CD4-positive, alpha-beta memory T cell (primary cell): Measurements from ENCODE around the gene CXCR4. TPM values are rescaled to one million over a fixed set of nuclear protein-coding genes. Genes with fewer than 3 reads are reported as not detected.

ENCODE experiments used
- CTCF ChIA-PET: fragments of 350-600 bp; sonication (Branson Sonifier 250); formaldehyde crosslinking; loops from one replicate; lab custom pipeline; 2021; ENCODE audit warnings: inconsistent platforms; ENCODE audit not compliant: partially characterized antibody; lab: Charles Lee
- POLR2A ChIA-PET: fragments of 350-600 bp; sonication (Branson Sonifier 250); formaldehyde crosslinking; loops from one replicate; lab custom pipeline; 2021; ENCODE audit not compliant: partially characterized antibody; lab: Charles Lee
- DNase-seq, 5 donors: peaks; one replicate each; pipeline versions ENCODE4 v3.0.0 to v3.0.0-alpha.2; 2020 to 2022; ENCODE audit warnings: mixed read lengths in 1 of 5
- H3K27ac ChIP-seq: one replicate; pipeline ENCODE4 v1.7.0; 2013; ENCODE audit warnings: low read depth, low read length
- H3K27me3 ChIP-seq: 2 replicates; pipeline ENCODE4 v1.7.0; 2013; ENCODE audit warnings: mild to moderate bottlenecking, low read length, moderate library complexity; ENCODE audit not compliant: insufficient read depth
- H3K36me3 ChIP-seq: 2 replicates; pipeline ENCODE4 v1.7.0; 2013; ENCODE audit warnings: mild to moderate bottlenecking, low read length, moderate library complexity; ENCODE audit not compliant: insufficient read depth
- H3K4me1 ChIP-seq: 2 replicates; pipeline ENCODE4 v1.7.0; 2013; ENCODE audit warnings: mild to moderate bottlenecking, low read length, moderate library complexity; ENCODE audit not compliant: insufficient read depth
- H3K4me3 ChIP-seq, 2 donors: one replicate each; pipeline ENCODE4 v1.7.0; 2013; ENCODE audit warnings: low read length in 2 of 2, mild to moderate bottlenecking in 1 of 2
- H3K9me3 ChIP-seq, 2 donors: one replicate each; pipeline ENCODE4 v1.7.0; 2013; ENCODE audit warnings: low read length in 2 of 2, control low read depth in 1 of 2; ENCODE audit not compliant: control insufficient read depth in 1 of 2
- H3K27ac Mint-ChIP-seq, 7 donors: one replicate each; pipeline ENCODE4 v1.8.0; 2020 to 2021; ENCODE audit warnings: mixed read lengths in 7 of 7, mild to moderate bottlenecking in 6 of 7, inconsistent platforms in 3 of 7, moderate library complexity in 3 of 7
- H3K27me3 Mint-ChIP-seq, 2 donors: one replicate each; pipeline ENCODE4 v1.8.0; 2020 to 2021; ENCODE audit warnings: mixed read lengths in 2 of 2
- H3K36me3 Mint-ChIP-seq, 2 donors: one replicate each; pipeline ENCODE4 v1.8.0; 2020 to 2021; ENCODE audit warnings: mixed read lengths in 2 of 2, inconsistent platforms in 1 of 2, mild to moderate bottlenecking in 1 of 2
- H3K4me1 Mint-ChIP-seq, 4 donors: one replicate each; pipeline ENCODE4 v1.8.0; 2020 to 2021; ENCODE audit warnings: mixed read lengths in 4 of 4, mild to moderate bottlenecking in 1 of 4
- H3K4me3 Mint-ChIP-seq, 8 donors: one replicate each; pipeline ENCODE4 v1.8.0; 2020 to 2021; ENCODE audit warnings: mixed read lengths in 8 of 8, mild to moderate bottlenecking in 7 of 8, moderate library complexity in 6 of 8, inconsistent platforms in 3 of 8
- H3K9me3 Mint-ChIP-seq, 8 donors: one replicate each; pipeline ENCODE4 v1.8.0; 2020 to 2021; ENCODE audit warnings: mixed read lengths in 8 of 8, mild to moderate bottlenecking in 5 of 8, inconsistent platforms in 3 of 8, moderate library complexity in 1 of 8
- intact Hi-C: fragments of 100-400 bp; cut with micrococcal nuclease; formaldehyde crosslinking; loops from one replicate; pipeline ENCODE4 v1.15.1; 2023
- polyA plus RNA-seq, 2 donors: library from polyadenylated mRNA; unstranded; fragments of 300-500 nt; fragmentation: Illumina TruSeq; gene quantifications; one replicate each; pipeline ENCODE4 v1.2.3, GENCODE V29; 2021
- total RNA-seq, 2 experiments: library from RNA; stranded (reverse); gene quantifications; one replicate each; pipeline ENCODE4 v1.2.3, GENCODE V29; 2021

CXCR4 gene
- total and polyA plus RNA-seq, 4 experiments from 2014 or later: 306 to 1,556 (median 338) TPM

- Histone ChIP-seq H3K27me3 (no peaks in the 10 kb centered on the region), H3K4me3 (no peak overlapping the region), H3K4me1 (no peaks in the 10 kb centered on the region), H3K9me3 (no peaks in the 10 kb centered on the region), H3K36me3 (no peaks in the 10 kb centered on the region), H3K27ac (no peak overlapping the region)
- ChIA-PET CTCF (interaction anchor here (0.9 to 1.2 kb wide), 3 partner anchors 10 to 23 kb away, joined by 3 to 5 read pairs (median 3); no protein-coding TSS in a partner anchor), POLR2A (interaction anchor here (1.0 kb wide), 2 partner anchors 11 to 13 kb away, joined by 3 read pairs; no protein-coding TSS in a partner anchor)
- H3K9me3 Mint-ChIP-seq: peaks cover 0 to 4% (median 0%) of the 10 kb centered on the region in 8 donors
- no peak for DNase-seq
- intact Hi-C loops: no loop called here
- H3K27ac Mint-ChIP-seq: peak overlapping the region in 3 of 7 donors; percentile 4 to 42 (median 36)
- peaks cover 6 to 20% (median 12%) of the 10 kb centered on the region in 4 donors for H3K4me1 Mint-ChIP-seq
- no peaks in the 10 kb centered on the region for H3K27me3 Mint-ChIP-seq
- H3K36me3 Mint-ChIP-seq: no peaks in the 10 kb centered on the region
- H3K4me3 Mint-ChIP-seq: no peak overlapping the region
These were observed 31.1 kb upstream of the CXCR4 start for GRCh38 chr2:136149011-136149410.

GRCh38 chr2:136146564-136146963 lies 28.6 kb upstream of the CXCR4 start:
- no peaks in the 10 kb centered on the region for H3K27me3 Mint-ChIP-seq
- no peak for DNase-seq
- H3K4me1 ChIP-seq: peaks cover 10% of the 10 kb centered on the region
- H3K36me3 ChIP-seq: no peaks in the 10 kb centered on the region
- H3K36me3 Mint-ChIP-seq: no peaks in the 10 kb centered on the region
- no peak overlapping the region for H3K4me3 ChIP-seq
- ChIA-PET POLR2A (no interaction called here), CTCF (no interaction called here)
- H3K27me3 ChIP-seq: no peaks in the 10 kb centered on the region
- peaks cover 15 to 30% (median 22%) of the 10 kb centered on the region in 4 donors for H3K4me1 Mint-ChIP-seq
- no peak overlapping the region for H3K4me3 Mint-ChIP-seq
- H3K27ac Mint-ChIP-seq: peak overlapping the region in 2 of 7 donors; percentile 25 to 39
- H3K27ac ChIP-seq: no peak overlapping the region
- peaks cover 0 to 4% (median 0%) of the 10 kb centered on the region in 8 donors for H3K9me3 Mint-ChIP-seq
- intact Hi-C loops: no loop called here
- H3K9me3 ChIP-seq: no peaks in the 10 kb centered on the region

DNA sequence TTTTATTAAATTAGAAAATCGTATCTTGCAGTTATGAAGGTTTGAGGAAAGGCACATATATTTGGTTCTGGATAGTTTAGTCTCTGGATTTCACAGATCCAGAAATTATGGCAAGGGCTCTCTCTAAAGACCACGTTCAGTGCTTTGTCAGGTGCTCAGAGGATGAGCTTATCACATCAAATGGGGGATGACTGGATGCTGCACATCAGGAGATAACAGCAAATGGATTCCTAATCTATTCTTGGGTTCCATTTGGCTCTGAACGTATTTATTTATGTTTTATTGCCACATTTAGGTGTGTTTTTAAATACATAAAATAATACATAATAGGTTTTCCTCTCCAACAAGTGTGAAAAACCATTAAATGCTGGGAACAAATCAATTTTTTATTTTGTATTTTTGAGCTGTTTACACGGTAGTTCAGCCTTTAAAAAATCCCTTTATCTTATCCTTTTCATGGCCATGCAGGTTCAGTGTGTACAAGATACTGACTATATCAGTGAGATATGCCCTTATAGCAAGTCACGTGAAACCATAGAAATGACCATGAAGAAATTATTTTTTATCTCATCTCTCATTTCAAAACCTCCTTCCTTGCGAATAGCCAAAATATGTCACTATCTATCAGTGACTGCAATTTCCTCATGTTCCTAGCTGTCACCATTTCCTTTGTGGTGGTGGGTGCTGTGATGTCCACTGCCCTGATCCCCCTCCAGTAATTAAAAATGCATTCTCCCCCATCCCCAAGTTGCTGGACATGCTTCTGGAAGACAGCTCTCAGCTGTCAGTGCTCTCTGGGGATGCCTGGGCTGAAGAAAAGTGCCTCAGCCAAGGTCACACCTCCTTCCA lies 25.9 kb upstream of the CXCR4 start:
- peaks cover 25 to 47% (median 33%) of the 10 kb centered on the region in 4 donors for H3K4me1 Mint-ChIP-seq

DNA sequence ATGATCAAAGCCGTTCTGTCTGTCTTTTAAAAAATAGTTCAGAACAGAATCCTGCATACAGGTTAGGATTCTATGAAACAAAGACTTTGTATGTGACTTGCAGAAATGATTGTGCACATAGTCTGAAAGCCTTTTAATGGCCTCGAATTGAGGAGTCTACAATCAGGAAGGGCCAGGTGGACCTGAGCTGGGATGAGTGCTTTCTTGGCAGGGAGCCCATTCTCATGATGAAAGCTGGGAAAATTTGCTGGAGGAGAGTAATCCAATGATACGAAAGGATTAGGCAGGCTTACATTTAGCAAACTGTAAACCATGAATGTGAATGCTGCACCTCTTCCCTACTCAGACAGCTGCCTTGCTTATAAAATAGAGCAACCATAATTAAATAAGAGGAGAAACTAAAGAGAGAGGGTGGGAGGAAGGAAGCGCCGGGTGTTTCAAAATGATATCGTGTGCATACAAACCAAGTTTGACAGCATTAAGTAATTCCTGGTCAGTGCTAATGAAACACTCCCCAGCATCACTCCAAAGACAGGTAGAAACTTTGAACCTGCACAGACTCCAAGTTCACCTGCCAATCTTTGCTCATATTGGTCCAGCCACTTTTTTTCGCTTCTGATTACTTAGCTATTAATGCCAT lies 23.7 kb upstream of the CXCR4 start:
- CTCF ChIA-PET: interaction anchor here (0.5 kb wide), 1 partner anchor 180 kb away, joined by 3 read pairs; no protein-coding TSS in a partner anchor
- Mint-ChIP-seq H3K27me3 (no peaks in the 10 kb centered on the region), H3K9me3 (peaks cover 0 to 3% (median 0%) of the 10 kb centered on the region in 8 donors), H3K4me1 (peaks cover 45 to 69% (median 52%) of the 10 kb centered on the region in 4 donors), H3K27ac (peak overlapping the region in 6 of 7 donors; percentile 22 to 99 (median 80)), H3K36me3 (no peaks in the 10 kb centered on the region), H3K4me3 (peak overlapping the region in 3 of 8 donors; percentile 10 to 53 (median 17))
- H3K9me3 ChIP-seq: no peaks in the 10 kb centered on the region
- H3K27ac ChIP-seq: no peak overlapping the region
- no peak for DNase-seq
- H3K27me3 ChIP-seq: no peaks in the 10 kb centered on the region
- no peak overlapping the region for H3K4me3 ChIP-seq
- peaks cover 59% of the 10 kb centered on the region for H3K4me1 ChIP-seq
- POLR2A ChIA-PET: interaction anchor here (0.9 to 1.2 kb wide), 5 partner anchors 12 to 186 kb away, joined by 3 to 6 read pairs (median 3); no protein-coding TSS in a partner anchor
- intact Hi-C loops: no loop called here
- H3K36me3 ChIP-seq: no peaks in the 10 kb centered on the region

More for the DNA sequence above, 25.9 kb upstream of the CXCR4 start:
- Histone ChIP-seq H3K4me3 (no peak overlapping the region), H3K27me3 (no peaks in the 10 kb centered on the region), H3K36me3 (no peaks in the 10 kb centered on the region), H3K27ac (no peak overlapping the region), H3K4me1 (peaks cover 37% of the 10 kb centered on the region), H3K9me3 (no peaks in the 10 kb centered on the region)
- CTCF ChIA-PET: interaction anchor here (1.1 to 1.2 kb wide), 2 partner anchors 13 to 94 kb away, joined by 3 read pairs; no protein-coding TSS in a partner anchor
- H3K36me3 Mint-ChIP-seq: no peaks in the 10 kb centered on the region
- peak overlapping the region in 2 of 7 donors; percentile 22 to 74 for H3K27ac Mint-ChIP-seq
- DNase-seq: no peak
- POLR2A ChIA-PET: interaction anchor here (0.9 to 3.2 kb wide), 6 partner anchors 10 to 215 kb away, joined by 4 to 10 read pairs (median 6); partner anchors contain the start of gene CXCR4
- no peak overlapping the region for H3K4me3 Mint-ChIP-seq
- intact Hi-C loops: no loop called here
- H3K27me3 Mint-ChIP-seq: no peaks in the 10 kb centered on the region
- peaks cover 0 to 4% (median 0%) of the 10 kb centered on the region in 8 donors for H3K9me3 Mint-ChIP-seq

- Histone ChIP-seq H3K4me1 (peaks cover 77% of the 10 kb centered on the region), H3K27ac (peak overlapping the region; percentile 95), H3K9me3 (no peaks in the 10 kb centered on the region), H3K36me3 (no peaks in the 10 kb centered on the region), H3K27me3 (no peaks in the 10 kb centered on the region), H3K4me3 (no peak overlapping the region)
- CTCF ChIA-PET: interaction anchor here (0.6 to 1.0 kb wide), 2 partner anchors 9 to 22 kb away, joined by 3 read pairs; no protein-coding TSS in a partner anchor
- peak overlapping the region; percentile 96 to 100 (median 99) for H3K27ac Mint-ChIP-seq
- POLR2A ChIA-PET: interaction anchor here (0.8 to 13.9 kb wide), 7 partner anchors 8 to 189 kb away, joined by 3 to 599 read pairs (median 5); partner anchors contain the start of genes CXCR4 and DARS1
- intact Hi-C loops: loop anchor here (1.0 to 10.0 kb wide), 4 partner anchors 9 to 1472 kb away; partner anchors contain the start of genes R3HDM1 and ZRANB3
- peak overlapping the region; percentile 57 to 86 (median 77) for H3K4me3 Mint-ChIP-seq
- peaks cover 62 to 89% (median 71%) of the 10 kb centered on the region in 4 donors for H3K4me1 Mint-ChIP-seq
- peaks cover 0 to 4% of the 10 kb centered on the region in 2 donors for H3K36me3 Mint-ChIP-seq
- peak in 4 of 5 donors; percentile 37 to 53 (median 43) for DNase-seq
- no peaks in the 10 kb centered on the region for H3K27me3 Mint-ChIP-seq
- peaks cover 0 to 5% (median 0%) of the 10 kb centered on the region in 8 donors for H3K9me3 Mint-ChIP-seq
These were observed 21.7 kb upstream of the CXCR4 start for GRCh38 chr2:136139631-136140030.

- Mint-ChIP-seq H3K4me1 (peaks cover 73 to 97% (median 83%) of the 10 kb centered on the region in 4 donors), H3K9me3 (peaks cover 0 to 5% (median 0%) of the 10 kb centered on the region in 8 donors), H3K4me3 (peak overlapping the region in 7 of 8 donors; percentile 51 to 92 (median 82)), H3K27me3 (no peaks in the 10 kb centered on the region), H3K27ac (peak overlapping the region; percentile 96 to 100 (median 99)), H3K36me3 (peaks cover 0 to 6% of the 10 kb centered on the region in 2 donors)
- peaks cover 94% of the 10 kb centered on the region for H3K4me1 ChIP-seq
- no peaks in the 10 kb centered on the region for H3K27me3 ChIP-seq
- peak overlapping the region in 1 of 2 donors; percentile 14 for H3K4me3 ChIP-seq
- intact Hi-C loops: loop anchor here (2.0 to 10.0 kb wide), 5 partner anchors 25 to 1471 kb away; partner anchors contain the start of genes R3HDM1 and ZRANB3
- H3K27ac ChIP-seq: peak overlapping the region; percentile 95
- ChIA-PET POLR2A (interaction anchor here (0.6 to 13.9 kb wide), 11 partner anchors 9 to 202 kb away, joined by 3 to 599 read pairs (median 13); partner anchors contain the start of gene CXCR4), CTCF (interaction anchor here (1.0 to 3.7 kb wide), 5 partner anchors 19 to 240 kb away, joined by 3 to 24 read pairs (median 3); partner anchors contain the start of gene CXCR4)
- H3K36me3 ChIP-seq: no peaks in the 10 kb centered on the region
- H3K9me3 ChIP-seq: no peaks in the 10 kb centered on the region
- no peak for DNase-seq
These were observed 20.0 kb upstream of the CXCR4 start for GRCh38 chr2:136137982-136138381.
